ENCODE data around the gene CRACR2A. TPM values are rescaled to one million over a fixed set of nuclear protein-coding genes. Genes with fewer than 3 reads are reported as not detected.

CRACR2A gene
- polyA plus RNA-seq, 3 donors = 2.8 to 10.7 (median 5.8) TPM

GRCh38 chr12:3622021-3622821 lies 130.7 kb downstream of the CRACR2A start:
- Histone ChIP-seq H2AFZ (ENCODE audit: insufficient read depth, low read depth, low read length, poor library complexity, severe bottlenecking) (no peak overlapping the region), H3K9ac (ENCODE audit: insufficient read depth, low read length, poor library complexity, severe bottlenecking) (no peak overlapping the region), H3K27ac (ENCODE audit: low read depth in 1 of 2, low read length in 2 of 2) (no peak overlapping the region), H3K79me2 (ENCODE audit: insufficient read depth, low read length) (no peaks in the 10 kb centered on the region), H3K9me3 (replicated peaks in 1 of 2; ENCODE audit: control insufficient read depth in 1 of 2, insufficient read depth in 1 of 2, low read length in 2 of 2) (no peaks in the 10 kb centered on the region), H3K27me3 (ENCODE audit: control insufficient read depth in 2 of 2, insufficient read depth in 2 of 2, low read length in 2 of 2) (no peaks in the 10 kb centered on the region), H4K20me1 (ENCODE audit: insufficient read depth, low read length) (no peaks in the 10 kb centered on the region), H3K4me2 (replicated peaks; ENCODE audit: extremely low read depth, low read length, poor library complexity, severe bottlenecking) (no peak overlapping the region), H3K4me1 (ENCODE audit: control insufficient read depth in 1 of 2, insufficient read depth in 2 of 2, low read length in 2 of 2) (no peaks in the 10 kb centered on the region), H3K4me3 (replicated peaks in 1 of 3; ENCODE audit: low read depth in 2 of 3, low read length in 3 of 3) (no peak overlapping the region), H3K36me3 (replicated peaks in 1 of 2; ENCODE audit: control insufficient read depth in 1 of 2, insufficient read depth in 2 of 2, low read length in 2 of 2) (peaks cover 38 to 82% of the 10 kb centered on the region in 2 donors)
- Mint-ChIP-seq H3K4me3 (no peak overlapping the region), H3K36me3 (peaks cover 66 to 70% of the 10 kb centered on the region in 2 donors), H3K27me3 (ENCODE audit: low read depth in 3 of 3) (peaks cover 0 to 2% (median 0%) of the 10 kb centered on the region in 3 donors), H3K9me3 (no peaks in the 10 kb centered on the region), H3K27ac (peak overlapping the region in 1 of 7 donors; percentile 7), H3K4me1 (peaks cover 6% of the 10 kb centered on the region)
- WGBS (ENCODE audit: insufficient coverage) = no CpG with 5 or more reads among the region's 2 CpGs
- TF ChIP-seq CTCF (IDR thresholded peaks at IDR 0.05) = no peak
- intact Hi-C loops (cut with micrococcal nuclease) = no loop called here
- no peak for DNase-seq

- Mint-ChIP-seq H3K27me3 (ENCODE audit: low read depth in 3 of 3) (peaks cover 0 to 2% (median 0%) of the 10 kb centered on the region in 3 donors), H3K4me3 (no peak overlapping the region), H3K4me1 (peaks cover 6% of the 10 kb centered on the region), H3K27ac (no peak overlapping the region), H3K9me3 (no peaks in the 10 kb centered on the region), H3K36me3 (peaks cover 65 to 70% of the 10 kb centered on the region in 2 donors)
- no peak overlapping the region for H3K4me2 ChIP-seq (replicated peaks; ENCODE audit: extremely low read depth, low read length, poor library complexity, severe bottlenecking)
- no peak overlapping the region for H3K9ac ChIP-seq (ENCODE audit: insufficient read depth, low read length, poor library complexity, severe bottlenecking)
- H4K20me1 ChIP-seq (ENCODE audit: insufficient read depth, low read length) = no peaks in the 10 kb centered on the region
- H3K4me1 ChIP-seq (ENCODE audit: control insufficient read depth in 1 of 2, insufficient read depth in 2 of 2, low read length in 2 of 2) = no peaks in the 10 kb centered on the region
- no peak overlapping the region for H2AFZ ChIP-seq (ENCODE audit: insufficient read depth, low read depth, low read length, poor library complexity, severe bottlenecking)
- DNase-seq = no peak
- WGBS (ENCODE audit: insufficient coverage) = 98% methylated on average over 6 of the region's 7 CpGs
- intact Hi-C loops (cut with micrococcal nuclease) = no loop called here
- no peak overlapping the region for H3K4me3 ChIP-seq (replicated peaks in 1 of 3; ENCODE audit: low read depth in 2 of 3, low read length in 3 of 3)
- H3K9me3 ChIP-seq (replicated peaks in 1 of 2; ENCODE audit: control insufficient read depth in 1 of 2, insufficient read depth in 1 of 2, low read length in 2 of 2) = no peaks in the 10 kb centered on the region
- H3K27me3 ChIP-seq (ENCODE audit: control insufficient read depth in 2 of 2, insufficient read depth in 2 of 2, low read length in 2 of 2) = no peaks in the 10 kb centered on the region
- H3K79me2 ChIP-seq (ENCODE audit: insufficient read depth, low read length) = no peaks in the 10 kb centered on the region
- H3K36me3 ChIP-seq (replicated peaks in 1 of 2; ENCODE audit: control insufficient read depth in 1 of 2, insufficient read depth in 2 of 2, low read length in 2 of 2) = peaks cover 34 to 82% of the 10 kb centered on the region in 2 donors
- TF ChIP-seq CTCF (IDR thresholded peaks at IDR 0.05) = no peak
- H3K27ac ChIP-seq (ENCODE audit: low read depth in 1 of 2, low read length in 2 of 2) = no peak overlapping the region
These were observed 132.1 kb downstream of the CRACR2A start for GRCh38 chr12:3620856-3621255.

Measured in CD14-positive monocyte (primary cell).